HEK293 (cell line): ENCODE measurements around the gene PPARA.

Source experiments
- CTCF ChIA-PET: fragments of 350-600 bp; formaldehyde crosslinking; extraction: SDS; loops from one replicate; lab custom pipeline; 2021; ENCODE audit warnings: antibody characterized with exemption; lab: Yijun Ruan, JAX
- POLR2A ChIA-PET: fragments of 300-600 bp; formaldehyde crosslinking; extraction: SDS; loops from one replicate; lab custom pipeline; 2020; ENCODE audit warnings: antibody characterized with exemption, inconsistent platforms; lab: Yijun Ruan, JAX
- H3K27ac ChIP-seq: fragments of 200-500 bp; sonication (Bioruptor generic); 2 replicates; pipeline ENCODE4 v1.5.1; 2014; ENCODE audit warnings: low read depth, low read length, control low read depth, inconsistent platforms; ENCODE audit errors: extremely low read depth
- H3K36me3 ChIP-seq, 2 experiments: fragments of 200-500 bp in 1 of 2; sonication (Bioruptor generic) in 1 of 2; 1 replicate in 1 of 2; 2 replicates in 1 of 2; pipeline ENCODE4 v1.5.1; 2014 to 2017; ENCODE audit warnings: inconsistent platforms in 2 of 2, low read length in 2 of 2; ENCODE audit not compliant: control insufficient read depth in 2 of 2, insufficient read depth in 1 of 2
- H3K4me1 ChIP-seq: fragments of 200-500 bp; sonication (Bioruptor generic); 2 replicates; pipeline ENCODE4 v1.5.1; 2014; ENCODE audit warnings: mild to moderate bottlenecking, low read length, inconsistent platforms; ENCODE audit not compliant: control insufficient read depth, insufficient read depth
- H3K4me3 ChIP-seq: 2 replicates; pipeline ENCODE4 v1.5.1; 2011; ENCODE audit warnings: low read depth, mild to moderate bottlenecking, control low read depth, low read length, moderate library complexity
- H3K9me3 ChIP-seq: fragments of 200-500 bp; sonication (Bioruptor generic); 2 replicates; pipeline ENCODE4 v1.5.1; 2014; ENCODE audit warnings: low read depth, low read length, inconsistent platforms; ENCODE audit not compliant: control insufficient read depth, insufficient read depth
- BCL11A ChIP-seq: fragments of 450-650 bp; formaldehyde crosslinking; IDR thresholded peaks from 2 replicates; pipeline ENCODE4 v1.5.1; 2016; ENCODE audit warnings: low read depth, missing biosample characterization, missing genetic modification characterization
- GFI1B ChIP-seq: fragments of 450-650 bp; formaldehyde crosslinking; IDR thresholded peaks from 2 replicates; pipeline ENCODE4 v1.5.1; 2016; ENCODE audit warnings: missing biosample characterization, missing genetic modification characterization
- GLI2 ChIP-seq: fragments of 450-650 bp; formaldehyde crosslinking; IDR thresholded peaks from 2 replicates; pipeline ENCODE4; 2017; ENCODE audit warnings: missing biosample characterization, missing genetic modification characterization, low read depth, borderline replicate concordance
- OVOL3 ChIP-seq: fragments of 450-650 bp; formaldehyde crosslinking; IDR thresholded peaks from 2 replicates; pipeline ENCODE4 v1.5.1; 2016; ENCODE audit warnings: missing biosample characterization, missing genetic modification characterization
- TRIM28 ChIP-seq: IDR thresholded peaks from 2 replicates; pipeline ENCODE4 v1.6.1; 2011; ENCODE audit warnings: low read length, control low read depth, borderline replicate concordance
- ZNF184 ChIP-seq: fragments of 450-650 bp; IDR thresholded peaks from 2 replicates; pipeline ENCODE4 v1.5.1; 2018; ENCODE audit warnings: missing biosample characterization, mild to moderate bottlenecking, missing genetic modification characterization
- ZNF211 ChIP-seq: fragments of 450-650 bp; formaldehyde crosslinking; IDR thresholded peaks from 2 replicates; pipeline ENCODE4 v1.5.1; 2016; ENCODE audit warnings: low read depth, missing biosample characterization, missing genetic modification characterization
- ZNF366 ChIP-seq: fragments of 450-650 bp; formaldehyde crosslinking; conservative IDR thresholded peaks from 2 replicates; pipeline ENCODE4 v1.5.1; 2016; ENCODE audit warnings: missing biosample characterization, missing genetic modification characterization
- ZNF510 ChIP-seq: fragments of 450-650 bp; formaldehyde crosslinking; IDR thresholded peaks from 2 replicates; pipeline ENCODE4 v1.5.1; 2018; ENCODE audit warnings: mild to moderate bottlenecking, missing genetic modification characterization, missing biosample characterization; ENCODE audit not compliant: insufficient replicate concordance
- ZNF623 ChIP-seq: fragments of 450-650 bp; formaldehyde crosslinking; IDR thresholded peaks from 2 replicates; pipeline ENCODE4 v1.5.1; 2016; ENCODE audit warnings: missing biosample characterization, missing genetic modification characterization
- ZSCAN23 ChIP-seq: fragments of 450-650 bp; formaldehyde crosslinking; IDR thresholded peaks from 2 replicates; pipeline ENCODE4 v1.5.1; 2016; ENCODE audit warnings: missing biosample characterization, missing genetic modification characterization
- TF ChIP-seq, protein P1 (sequence below): fragments of 450-650 bp; formaldehyde crosslinking; IDR thresholded peaks from 2 replicates; pipeline ENCODE4 v1.5.1; 2017; ENCODE audit warnings: missing biosample characterization, mild to moderate bottlenecking, missing genetic modification characterization, moderate library complexity
- TF ChIP-seq, protein P2 (sequence below): fragments of 450-650 bp; formaldehyde crosslinking; IDR thresholded peaks from 2 replicates; pipeline ENCODE4 v1.5.1; 2016; ENCODE audit warnings: missing biosample characterization, missing genetic modification characterization
- TF ChIP-seq, protein P3 (sequence below): fragments of 450-650 bp; formaldehyde crosslinking; IDR thresholded peaks from 2 replicates; pipeline ENCODE4 v1.5.1; 2017; ENCODE audit warnings: missing biosample characterization, missing genetic modification characterization
- TF ChIP-seq, protein P4 (sequence below): fragments of 450-650 bp; IDR thresholded peaks from 2 replicates; pipeline ENCODE4 v1.5.1; 2018; ENCODE audit warnings: missing biosample characterization, mild to moderate bottlenecking, missing genetic modification characterization
- TF ChIP-seq, protein P5 (sequence below): fragments of 450-650 bp; formaldehyde crosslinking; IDR thresholded peaks from 2 replicates; pipeline ENCODE4 v1.5.1; 2017; ENCODE audit warnings: missing biosample characterization, missing genetic modification characterization
- TF ChIP-seq, protein P6 (sequence below): fragments of 450-650 bp; formaldehyde crosslinking; IDR thresholded peaks from 2 replicates; pipeline ENCODE4 v1.5.1; 2016; ENCODE audit warnings: missing biosample characterization, missing genetic modification characterization, borderline replicate concordance
- TF ChIP-seq, protein P7 (sequence below): fragments of 450-650 bp; formaldehyde crosslinking; IDR thresholded peaks from 2 replicates; pipeline ENCODE4 v1.5.0; 2017; ENCODE audit warnings: missing biosample characterization, missing genetic modification characterization, borderline replicate concordance

PPARA gene

DNA sequence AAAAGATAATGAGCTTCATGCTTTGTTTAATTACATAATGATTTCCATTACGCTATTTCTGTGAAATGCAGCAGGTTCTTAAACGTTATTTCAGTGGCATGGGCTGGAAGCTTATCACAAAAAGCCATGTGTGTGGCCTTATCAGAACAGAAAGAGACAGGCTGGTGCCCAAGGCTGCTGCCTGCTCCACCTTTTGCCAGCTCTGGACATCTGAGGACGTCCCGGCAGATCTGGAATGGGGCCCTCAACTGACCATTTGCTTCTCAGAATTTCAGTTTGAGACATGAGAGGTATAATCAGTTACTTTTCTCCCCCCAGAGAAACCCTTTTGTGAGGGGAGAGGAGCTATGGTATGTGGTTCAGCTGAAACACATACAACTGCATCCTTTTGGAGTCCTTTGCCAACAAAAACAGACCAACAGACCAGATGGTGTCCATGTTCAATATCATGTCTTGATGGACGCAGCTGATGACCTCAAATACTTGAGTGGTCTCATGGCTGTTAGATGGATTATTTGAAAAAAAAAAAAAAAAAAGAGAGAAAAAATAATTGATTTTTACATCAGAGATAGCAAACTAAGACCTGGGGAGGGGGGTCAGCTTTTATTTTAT is 91.2 kb downstream of the PPARA start:
- TF ChIP-seq GFI1B (tag by site-specific recombination): no peak
- TF ChIP-seq ZNF623: no peak
- TF ChIP-seq OVOL3 (tag by site-specific recombination): no peak
- TF ChIP-seq, protein P1, sequence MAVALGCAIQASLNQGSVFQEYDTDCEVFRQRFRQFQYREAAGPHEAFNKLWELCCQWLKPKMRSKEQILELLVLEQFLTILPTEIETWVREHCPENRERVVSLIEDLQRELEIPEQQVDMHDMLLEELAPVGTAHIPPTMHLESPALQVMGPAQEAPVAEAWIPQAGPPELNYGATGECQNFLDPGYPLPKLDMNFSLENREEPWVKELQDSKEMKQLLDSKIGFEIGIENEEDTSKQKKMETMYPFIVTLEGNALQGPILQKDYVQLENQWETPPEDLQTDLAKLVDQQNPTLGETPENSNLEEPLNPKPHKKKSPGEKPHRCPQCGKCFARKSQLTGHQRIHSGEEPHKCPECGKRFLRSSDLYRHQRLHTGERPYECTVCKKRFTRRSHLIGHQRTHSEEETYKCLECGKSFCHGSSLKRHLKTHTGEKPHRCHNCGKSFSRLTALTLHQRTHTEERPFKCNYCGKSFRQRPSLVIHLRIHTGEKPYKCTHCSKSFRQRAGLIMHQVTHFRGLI: no peak
- TF ChIP-seq, protein P2, sequence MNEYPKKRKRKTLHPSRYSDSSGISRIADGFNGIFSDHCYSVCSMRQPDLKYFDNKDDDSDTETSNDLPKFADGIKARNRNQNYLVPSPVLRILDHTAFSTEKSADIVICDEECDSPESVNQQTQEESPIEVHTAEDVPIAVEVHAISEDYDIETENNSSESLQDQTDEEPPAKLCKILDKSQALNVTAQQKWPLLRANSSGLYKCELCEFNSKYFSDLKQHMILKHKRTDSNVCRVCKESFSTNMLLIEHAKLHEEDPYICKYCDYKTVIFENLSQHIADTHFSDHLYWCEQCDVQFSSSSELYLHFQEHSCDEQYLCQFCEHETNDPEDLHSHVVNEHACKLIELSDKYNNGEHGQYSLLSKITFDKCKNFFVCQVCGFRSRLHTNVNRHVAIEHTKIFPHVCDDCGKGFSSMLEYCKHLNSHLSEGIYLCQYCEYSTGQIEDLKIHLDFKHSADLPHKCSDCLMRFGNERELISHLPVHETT (tag by site-specific recombination): no peak
- TF ChIP-seq, protein P3, sequence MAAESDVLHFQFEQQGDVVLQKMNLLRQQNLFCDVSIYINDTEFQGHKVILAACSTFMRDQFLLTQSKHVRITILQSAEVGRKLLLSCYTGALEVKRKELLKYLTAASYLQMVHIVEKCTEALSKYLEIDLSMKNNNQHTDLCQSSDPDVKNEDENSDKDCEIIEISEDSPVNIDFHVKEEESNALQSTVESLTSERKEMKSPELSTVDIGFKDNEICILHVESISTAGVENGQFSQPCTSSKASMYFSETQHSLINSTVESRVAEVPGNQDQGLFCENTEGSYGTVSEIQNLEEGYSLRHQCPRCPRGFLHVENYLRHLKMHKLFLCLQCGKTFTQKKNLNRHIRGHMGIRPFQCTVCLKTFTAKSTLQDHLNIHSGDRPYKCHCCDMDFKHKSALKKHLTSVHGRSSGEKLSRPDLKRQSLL: no peak
- TF ChIP-seq, protein P4, sequence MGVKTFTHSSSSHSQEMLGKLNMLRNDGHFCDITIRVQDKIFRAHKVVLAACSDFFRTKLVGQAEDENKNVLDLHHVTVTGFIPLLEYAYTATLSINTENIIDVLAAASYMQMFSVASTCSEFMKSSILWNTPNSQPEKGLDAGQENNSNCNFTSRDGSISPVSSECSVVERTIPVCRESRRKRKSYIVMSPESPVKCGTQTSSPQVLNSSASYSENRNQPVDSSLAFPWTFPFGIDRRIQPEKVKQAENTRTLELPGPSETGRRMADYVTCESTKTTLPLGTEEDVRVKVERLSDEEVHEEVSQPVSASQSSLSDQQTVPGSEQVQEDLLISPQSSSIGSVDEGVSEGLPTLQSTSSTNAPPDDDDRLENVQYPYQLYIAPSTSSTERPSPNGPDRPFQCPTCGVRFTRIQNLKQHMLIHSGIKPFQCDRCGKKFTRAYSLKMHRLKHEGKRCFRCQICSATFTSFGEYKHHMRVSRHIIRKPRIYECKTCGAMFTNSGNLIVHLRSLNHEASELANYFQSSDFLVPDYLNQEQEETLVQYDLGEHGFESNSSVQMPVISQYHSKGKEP (tag by site-specific recombination): no peak
- TF ChIP-seq, protein P5, sequence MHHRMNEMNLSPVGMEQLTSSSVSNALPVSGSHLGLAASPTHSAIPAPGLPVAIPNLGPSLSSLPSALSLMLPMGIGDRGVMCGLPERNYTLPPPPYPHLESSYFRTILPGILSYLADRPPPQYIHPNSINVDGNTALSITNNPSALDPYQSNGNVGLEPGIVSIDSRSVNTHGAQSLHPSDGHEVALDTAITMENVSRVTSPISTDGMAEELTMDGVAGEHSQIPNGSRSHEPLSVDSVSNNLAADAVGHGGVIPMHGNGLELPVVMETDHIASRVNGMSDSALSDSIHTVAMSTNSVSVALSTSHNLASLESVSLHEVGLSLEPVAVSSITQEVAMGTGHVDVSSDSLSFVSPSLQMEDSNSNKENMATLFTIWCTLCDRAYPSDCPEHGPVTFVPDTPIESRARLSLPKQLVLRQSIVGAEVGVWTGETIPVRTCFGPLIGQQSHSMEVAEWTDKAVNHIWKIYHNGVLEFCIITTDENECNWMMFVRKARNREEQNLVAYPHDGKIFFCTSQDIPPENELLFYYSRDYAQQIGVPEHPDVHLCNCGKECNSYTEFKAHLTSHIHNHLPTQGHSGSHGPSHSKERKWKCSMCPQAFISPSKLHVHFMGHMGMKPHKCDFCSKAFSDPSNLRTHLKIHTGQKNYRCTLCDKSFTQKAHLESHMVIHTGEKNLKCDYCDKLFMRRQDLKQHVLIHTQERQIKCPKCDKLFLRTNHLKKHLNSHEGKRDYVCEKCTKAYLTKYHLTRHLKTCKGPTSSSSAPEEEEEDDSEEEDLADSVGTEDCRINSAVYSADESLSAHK (tag by site-specific recombination): no peak
- TF ChIP-seq ZNF510: no peak
- TF ChIP-seq, protein P6, sequence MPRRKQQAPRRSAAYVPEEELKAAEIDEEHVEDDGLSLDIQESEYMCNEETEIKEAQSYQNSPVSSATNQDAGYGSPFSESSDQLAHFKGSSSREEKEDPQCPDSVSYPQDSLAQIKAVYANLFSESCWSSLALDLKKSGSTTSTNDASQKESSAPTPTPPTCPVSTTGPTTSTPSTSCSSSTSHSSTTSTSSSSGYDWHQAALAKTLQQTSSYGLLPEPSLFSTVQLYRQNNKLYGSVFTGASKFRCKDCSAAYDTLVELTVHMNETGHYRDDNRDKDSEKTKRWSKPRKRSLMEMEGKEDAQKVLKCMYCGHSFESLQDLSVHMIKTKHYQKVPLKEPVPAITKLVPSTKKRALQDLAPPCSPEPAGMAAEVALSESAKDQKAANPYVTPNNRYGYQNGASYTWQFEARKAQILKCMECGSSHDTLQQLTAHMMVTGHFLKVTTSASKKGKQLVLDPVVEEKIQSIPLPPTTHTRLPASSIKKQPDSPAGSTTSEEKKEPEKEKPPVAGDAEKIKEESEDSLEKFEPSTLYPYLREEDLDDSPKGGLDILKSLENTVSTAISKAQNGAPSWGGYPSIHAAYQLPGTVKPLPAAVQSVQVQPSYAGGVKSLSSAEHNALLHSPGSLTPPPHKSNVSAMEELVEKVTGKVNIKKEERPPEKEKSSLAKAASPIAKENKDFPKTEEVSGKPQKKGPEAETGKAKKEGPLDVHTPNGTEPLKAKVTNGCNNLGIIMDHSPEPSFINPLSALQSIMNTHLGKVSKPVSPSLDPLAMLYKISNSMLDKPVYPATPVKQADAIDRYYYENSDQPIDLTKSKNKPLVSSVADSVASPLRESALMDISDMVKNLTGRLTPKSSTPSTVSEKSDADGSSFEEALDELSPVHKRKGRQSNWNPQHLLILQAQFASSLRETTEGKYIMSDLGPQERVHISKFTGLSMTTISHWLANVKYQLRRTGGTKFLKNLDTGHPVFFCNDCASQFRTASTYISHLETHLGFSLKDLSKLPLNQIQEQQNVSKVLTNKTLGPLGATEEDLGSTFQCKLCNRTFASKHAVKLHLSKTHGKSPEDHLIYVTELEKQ (tag by site-specific recombination): no peak
- TF ChIP-seq BCL11A (tag by site-specific recombination): no peak
- TF ChIP-seq ZNF184 (tag by site-specific recombination): no peak
- no peak for TF ChIP-seq ZNF366 (tag by site-specific recombination)
- no peak for TF ChIP-seq TRIM28
- TF ChIP-seq ZNF211: no peak
- no peak for TF ChIP-seq ZSCAN23 (tag by site-specific recombination)
- no peak for TF ChIP-seq GLI2 (tag by site-specific recombination)
- TF ChIP-seq, protein P7, sequence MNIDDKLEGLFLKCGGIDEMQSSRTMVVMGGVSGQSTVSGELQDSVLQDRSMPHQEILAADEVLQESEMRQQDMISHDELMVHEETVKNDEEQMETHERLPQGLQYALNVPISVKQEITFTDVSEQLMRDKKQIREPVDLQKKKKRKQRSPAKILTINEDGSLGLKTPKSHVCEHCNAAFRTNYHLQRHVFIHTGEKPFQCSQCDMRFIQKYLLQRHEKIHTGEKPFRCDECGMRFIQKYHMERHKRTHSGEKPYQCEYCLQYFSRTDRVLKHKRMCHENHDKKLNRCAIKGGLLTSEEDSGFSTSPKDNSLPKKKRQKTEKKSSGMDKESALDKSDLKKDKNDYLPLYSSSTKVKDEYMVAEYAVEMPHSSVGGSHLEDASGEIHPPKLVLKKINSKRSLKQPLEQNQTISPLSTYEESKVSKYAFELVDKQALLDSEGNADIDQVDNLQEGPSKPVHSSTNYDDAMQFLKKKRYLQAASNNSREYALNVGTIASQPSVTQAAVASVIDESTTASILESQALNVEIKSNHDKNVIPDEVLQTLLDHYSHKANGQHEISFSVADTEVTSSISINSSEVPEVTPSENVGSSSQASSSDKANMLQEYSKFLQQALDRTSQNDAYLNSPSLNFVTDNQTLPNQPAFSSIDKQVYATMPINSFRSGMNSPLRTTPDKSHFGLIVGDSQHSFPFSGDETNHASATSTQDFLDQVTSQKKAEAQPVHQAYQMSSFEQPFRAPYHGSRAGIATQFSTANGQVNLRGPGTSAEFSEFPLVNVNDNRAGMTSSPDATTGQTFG: no peak
- Histone ChIP-seq H3K27ac (no peak overlapping the region), H3K36me3 (peaks cover 0 to 36% of the 10 kb centered on the region in 2 experiments; a peak in 1 of 3 replicates), H3K4me3 (no peak overlapping the region), H3K4me1 (no peaks in the 10 kb centered on the region), H3K9me3 (no peaks in the 10 kb centered on the region)
- ChIA-PET POLR2A (interaction anchor here (0.6 kb wide), 1 partner anchor 92 kb away, joined by 5 read pairs; no protein-coding TSS in a partner anchor), CTCF (interaction anchor here (0.7 to 0.9 kb wide), 2 partner anchors 119 to 622 kb away, joined by 3 to 4 read pairs; no protein-coding TSS in a partner anchor)
